GM19372 (cell line): Measurements from ENCODE around the gene MACROD1.
"Not testable (repeated sequence)": the region's sequence is repeated elsewhere in the genome, so short reads cannot be mapped to it uniquely, and the experiment has no call there.

Experiments
- ATAC-seq: cut with Tn5 transposase; IDR thresholded peaks from one replicate; pipeline ENCODE4 v1.9.1; 2021; ENCODE audit warnings: mild to moderate bottlenecking, low read depth, moderate library complexity; ENCODE audit not compliant: unreplicated experiment

The MACROD1 gene

DNA sequence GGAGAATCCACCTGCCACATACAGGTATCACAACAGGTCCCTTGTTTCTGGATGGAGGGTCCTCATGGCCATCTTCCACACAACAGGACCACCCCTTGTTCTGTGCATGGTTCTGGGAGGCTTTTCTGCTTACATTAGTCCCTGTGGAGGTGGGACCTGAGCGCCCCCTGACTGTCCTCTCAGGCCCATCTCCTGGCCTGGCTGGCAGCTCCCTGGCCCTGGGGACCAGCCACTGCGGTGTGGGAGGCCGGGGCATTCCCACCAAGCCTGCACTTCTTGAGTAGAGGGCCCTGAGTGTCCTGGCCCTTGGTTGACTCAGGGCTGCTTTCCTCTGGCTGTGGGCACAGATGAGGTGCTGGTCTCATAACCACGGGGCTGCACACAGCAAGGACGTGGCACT is 186.5 kb downstream of the MACROD1 start:
- ATAC-seq = no peak

- no peak for ATAC-seq
These were observed 187.2 kb downstream of the MACROD1 start for GRCh38 chr11:63978551-63979239.

GRCh38 chr11:63974259-63975143 is 191.4 kb downstream of the MACROD1 start, which contains the start of gene COX8A:
Gene COX8A (plus strand): TSS chr11:63974620. CDS start chr11:63974681, 61 bp downstream.
- ATAC-seq = peak; percentile 94

DNA sequence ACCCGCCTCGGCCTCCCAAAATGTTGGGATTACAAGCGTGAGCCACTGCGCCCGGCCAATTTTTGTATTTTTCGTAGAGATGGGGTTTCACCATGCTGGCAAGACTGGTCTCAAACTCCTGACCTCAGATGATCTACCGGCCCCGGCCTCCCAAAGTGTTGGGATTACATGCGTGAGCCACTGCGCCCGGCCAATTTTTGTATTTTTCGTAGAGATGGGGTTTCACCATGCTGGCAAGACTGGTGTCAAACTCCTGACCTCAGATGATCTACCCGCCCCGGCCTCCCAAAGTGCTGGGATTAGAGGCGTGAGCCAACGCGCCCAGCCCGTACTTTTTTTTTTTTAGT is 192.0 kb downstream of the MACROD1 start:
- not testable (repeated sequence) for ATAC-seq

GRCh38 chr11:63970902-63971301 is 195.0 kb downstream of the MACROD1 start:
- no peak for ATAC-seq

- ATAC-seq = no peak
These were observed 196.5 kb downstream of the MACROD1 start for GRCh38 chr11:63969461-63969860.

- ATAC-seq = no peak
These were observed 199.5 kb downstream of the MACROD1 start for GRCh38 chr11:63966444-63966843.

- not testable (repeated sequence) for ATAC-seq
These were observed 202.0 kb downstream of the MACROD1 start for GRCh38 chr11:63963895-63964294.

GRCh38 chr11:63961608-63962412 is 204.1 kb downstream of the MACROD1 start:
- ATAC-seq = no peak

GRCh38 chr11:63958008-63958407 is 207.9 kb downstream of the MACROD1 start:
- no peak for ATAC-seq

- no peak for ATAC-seq
These were observed 213.3 kb downstream of the MACROD1 start for GRCh38 chr11:63952570-63952969.

DNA sequence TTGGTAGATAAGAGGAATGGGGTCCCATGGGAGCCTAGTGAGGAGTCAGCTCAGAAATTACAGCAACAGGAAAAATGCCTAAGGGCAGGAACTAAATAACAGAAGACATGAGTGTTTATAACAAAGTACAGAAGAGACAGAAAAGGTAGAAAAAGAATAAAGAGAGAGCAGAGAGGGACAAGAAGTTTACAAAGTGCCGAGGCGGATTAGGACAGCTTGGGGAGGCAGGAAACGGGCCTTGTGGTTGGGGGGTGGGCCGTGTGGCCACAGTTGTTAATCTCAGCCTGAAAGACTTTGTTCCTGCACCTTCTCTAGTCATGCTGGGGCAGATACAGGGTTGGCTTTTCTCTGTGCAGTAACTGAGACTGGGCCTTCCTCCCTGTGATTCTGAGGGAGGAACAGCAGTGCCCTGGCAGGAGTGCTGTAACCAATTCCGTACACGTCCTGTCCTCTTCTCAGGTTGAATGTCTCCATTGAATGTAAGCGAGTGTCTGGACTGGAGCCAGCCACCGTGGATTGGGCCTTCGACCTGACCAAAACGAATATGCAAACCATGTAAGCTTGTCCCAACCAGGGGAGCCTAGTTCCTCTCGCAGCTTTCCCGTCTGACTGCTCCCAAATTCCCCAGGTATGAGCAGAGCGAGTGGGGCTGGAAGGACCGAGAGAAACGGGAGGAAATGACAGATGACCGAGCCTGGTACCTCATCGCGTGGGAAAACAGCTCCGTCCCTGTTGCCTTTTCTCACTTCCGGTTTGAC is 214.0 kb downstream of the MACROD1 start:
- ATAC-seq = no peak
